NCI-H146 treated with DMSO at 0.1 percent for 48 hours (cell line): ENCODE measurements around the gene ERI2.

Experiments
- DNase-seq: peaks from one replicate; lab custom pipeline; 2025; ENCODE audit not compliant: unreplicated experiment; lab: John Stamatoyannopoulos, UW

Gene ERI2

GRCh38 chr16:20818929-20819585 lies 12.8 kb upstream of the ERI2 start:
- DNase-seq = no peak

DNA sequence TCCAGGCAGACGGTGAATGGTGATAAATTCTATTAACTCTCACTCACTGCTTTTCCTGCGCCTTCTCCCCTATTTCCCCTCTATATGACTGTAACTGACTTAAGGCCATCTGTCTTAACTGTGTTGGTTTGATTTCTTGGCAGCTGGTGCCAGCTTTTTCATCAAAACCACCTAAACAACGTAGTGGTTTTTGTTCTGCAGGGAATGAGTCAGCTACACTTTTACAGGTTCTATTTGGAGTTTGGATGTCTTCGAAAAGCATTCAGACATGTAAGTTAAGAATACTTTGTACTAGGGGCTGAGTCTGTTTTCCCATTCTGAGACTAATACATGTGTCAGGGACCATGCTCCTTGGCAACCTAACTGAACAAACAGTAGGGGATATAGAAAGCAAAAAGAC lies 8.5 kb upstream of the ERI2 start:
- DNase-seq = no peak

DNA sequence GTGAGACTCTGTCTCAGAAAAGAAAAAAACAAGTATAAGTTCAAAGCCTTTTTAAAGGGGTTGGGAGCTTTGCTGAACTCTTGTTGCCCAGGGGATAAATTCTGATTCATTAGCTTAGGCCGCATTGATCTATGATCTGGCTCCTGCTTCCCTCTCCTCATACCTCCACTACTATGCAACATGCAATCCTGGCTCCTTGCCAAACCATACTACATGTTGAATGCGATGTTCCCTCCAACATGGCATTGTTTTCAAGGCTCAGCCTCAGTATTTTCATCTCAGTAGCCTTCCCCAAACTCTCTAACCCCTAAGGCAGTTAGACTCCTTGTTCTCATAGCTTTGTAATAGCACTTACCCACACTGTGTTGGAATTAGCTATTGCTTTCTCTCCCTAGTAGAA lies 6.2 kb upstream of the ERI2 start:
- no peak for DNase-seq

GRCh38 chr16:20811889-20812439 lies 5.7 kb upstream of the ERI2 start:
- DNase-seq = no peak

DNA sequence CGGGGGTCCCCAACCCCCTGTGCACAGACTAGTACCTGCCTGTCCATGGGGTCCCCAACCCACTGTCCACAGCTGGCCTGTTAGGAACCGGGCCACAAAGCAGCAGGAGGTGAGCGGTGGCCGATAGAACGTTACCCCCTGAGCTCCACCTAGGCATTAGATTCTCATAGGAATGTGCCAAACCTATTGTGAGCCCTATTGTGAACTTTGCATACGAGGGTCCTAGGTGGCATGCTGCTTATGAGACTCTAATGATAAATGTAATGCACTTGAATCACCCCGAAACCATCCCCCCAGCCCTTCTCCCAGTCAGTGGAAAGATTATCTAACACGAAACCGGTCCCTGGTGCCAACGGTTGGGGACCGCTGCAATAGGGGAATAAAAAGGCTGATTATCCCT lies 1.6 kb upstream of the ERI2 start:
- DNase-seq = no peak

DNA sequence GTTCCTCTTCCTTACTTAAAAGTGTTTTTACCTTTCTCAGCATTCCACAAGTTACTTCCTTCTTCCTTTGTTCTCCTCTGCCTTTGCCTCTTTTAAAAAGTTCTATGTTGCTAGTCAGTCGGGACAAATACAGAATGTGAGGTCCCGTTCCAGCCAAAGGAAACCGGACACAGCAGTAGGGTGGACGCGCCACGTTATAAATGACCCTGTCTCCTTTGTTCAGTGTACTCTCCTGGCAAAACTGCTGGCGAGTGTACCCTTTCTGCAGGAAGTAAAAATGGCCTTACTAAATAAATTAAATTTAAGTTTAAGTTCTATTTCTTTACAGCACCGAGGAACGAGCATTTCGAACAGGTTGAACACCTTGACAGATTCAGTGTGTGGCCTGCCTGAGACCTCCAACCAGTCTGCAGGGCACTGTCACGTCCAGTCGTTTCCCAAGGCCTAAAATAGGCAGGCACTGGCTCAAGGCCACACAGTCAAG lies 546 bp downstream of the ERI2 start:
- peak; percentile 69 for DNase-seq

DNA sequence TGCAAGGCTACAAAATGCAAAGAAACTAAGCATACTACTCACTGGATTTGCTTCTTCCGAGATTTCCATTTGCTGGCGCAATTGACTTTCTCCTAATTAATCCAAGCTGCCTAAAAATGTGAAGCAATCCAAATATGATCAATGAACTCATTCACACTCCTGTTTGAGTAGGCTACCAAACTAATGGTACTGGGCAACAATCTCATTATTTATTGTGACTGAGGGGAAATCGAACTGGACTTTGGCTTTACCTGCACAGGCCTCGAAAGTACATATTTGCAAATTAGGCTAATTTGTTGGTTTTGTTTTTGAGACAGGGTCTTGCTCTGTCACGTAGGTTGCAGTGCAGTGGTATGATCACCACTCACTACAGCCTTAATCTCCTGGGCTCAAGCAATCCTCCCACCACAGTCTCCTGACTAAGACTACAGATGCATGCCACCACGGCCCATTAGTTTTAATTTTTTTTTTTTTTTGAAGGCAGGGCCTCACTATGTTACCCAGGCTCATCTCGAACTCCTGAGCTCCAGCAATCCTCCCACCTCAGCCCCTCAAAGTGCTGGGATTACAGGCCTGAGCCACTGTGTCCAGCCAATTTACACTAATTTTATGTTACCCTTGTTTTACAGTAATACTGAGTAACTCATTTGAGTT lies 2.6 kb downstream of the ERI2 start:
- DNase-seq = no peak

DNA sequence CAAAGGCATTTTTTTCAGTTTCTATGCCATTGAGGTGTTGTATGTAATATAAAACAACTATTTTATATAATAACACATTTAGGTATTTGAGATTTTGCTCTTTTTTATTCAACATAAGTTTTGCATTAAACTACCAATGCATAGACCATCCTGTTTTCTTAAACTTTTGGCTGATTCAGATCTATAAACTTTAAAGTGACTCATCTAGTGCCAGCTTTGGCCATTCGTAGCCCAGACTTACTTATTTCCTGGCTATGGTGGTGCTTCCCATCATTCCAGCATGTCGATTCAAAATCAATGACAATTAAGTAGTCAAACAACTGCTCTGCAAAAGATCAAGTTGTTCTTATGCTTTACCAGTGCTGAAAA lies 3.1 kb downstream of the ERI2 start:
- no peak for DNase-seq

DNA sequence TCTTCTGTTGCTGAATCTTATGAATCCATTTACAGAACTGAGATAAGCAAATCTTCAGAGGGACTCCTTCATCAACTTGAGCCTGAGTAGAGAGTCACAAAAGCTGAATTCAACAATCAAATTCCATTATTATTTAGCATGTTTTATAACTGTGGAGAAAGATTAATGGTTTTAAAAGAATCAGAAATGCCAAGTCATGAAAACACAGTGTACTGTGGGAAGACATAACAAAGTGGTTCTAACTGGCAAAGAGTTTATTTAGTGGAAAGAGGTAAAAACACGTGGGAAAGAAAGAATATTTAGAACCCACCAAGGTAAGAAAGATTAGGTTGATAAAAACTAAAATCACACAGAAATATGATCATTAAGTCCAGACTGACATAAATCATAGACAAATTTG lies 5.0 kb downstream of the ERI2 start:
- DNase-seq = no peak

GRCh38 chr16:20799599-20799998 lies 6.7 kb downstream of the ERI2 start:
- peak; percentile 23 for DNase-seq

DNA sequence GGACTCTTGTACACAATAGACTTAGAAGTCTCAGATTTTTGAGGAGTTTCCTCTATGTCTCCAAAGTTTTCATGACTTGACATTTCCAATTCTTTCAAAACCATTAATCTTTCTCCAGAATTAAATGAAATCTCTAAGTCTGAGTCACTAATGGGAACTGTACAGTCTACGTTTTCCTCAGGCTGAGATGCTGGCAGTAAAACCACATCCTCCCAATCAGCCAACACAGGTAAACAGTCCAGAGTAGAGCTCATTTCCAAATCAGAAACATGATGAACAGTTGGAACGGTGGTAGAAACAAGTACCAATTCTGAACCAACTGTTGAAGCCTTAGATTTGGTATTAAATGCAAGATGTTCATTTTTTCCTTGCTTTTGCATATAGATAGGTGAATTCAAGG lies 7.9 kb downstream of the ERI2 start:
- DNase-seq = no peak

DNA sequence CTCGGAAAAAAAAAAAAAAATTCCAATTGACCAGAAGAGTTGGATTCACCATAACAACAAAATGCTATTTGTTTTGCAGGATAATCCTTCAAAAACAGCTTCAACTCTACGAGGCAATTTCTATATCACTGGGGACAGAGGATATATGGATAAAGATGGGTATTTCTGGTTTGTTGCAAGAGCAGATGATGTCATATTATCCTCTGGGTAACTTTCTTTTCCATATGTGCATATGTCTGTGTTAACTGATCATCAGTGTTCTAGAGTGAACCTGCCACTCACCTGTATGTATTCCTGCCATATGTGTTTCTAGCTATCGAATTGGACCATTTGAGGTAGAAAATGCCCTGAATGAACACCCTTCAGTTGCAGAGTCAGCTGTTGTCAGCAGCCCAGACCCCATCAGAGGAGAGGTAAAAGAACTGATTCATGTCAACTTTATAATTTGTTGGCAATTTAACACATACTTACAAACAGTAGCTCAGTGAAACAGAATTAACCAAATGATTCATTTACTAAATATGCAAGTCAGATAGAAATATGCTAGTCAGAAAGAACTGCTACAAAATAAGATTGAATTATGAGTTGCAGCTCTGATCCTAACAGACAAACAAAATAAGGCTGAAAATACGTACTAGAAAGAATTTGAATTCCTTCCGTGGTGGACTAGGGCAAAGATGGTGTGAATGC lies 14.2 kb downstream of the ERI2 start:
- DNase-seq = no peak

GRCh38 chr16:20789130-20789529 lies 17.1 kb downstream of the ERI2 start:
- no peak for DNase-seq

- no peak for DNase-seq
Observed at GRCh38 chr16:20784204-20784603, 22.1 kb downstream of the ERI2 start.

DNA sequence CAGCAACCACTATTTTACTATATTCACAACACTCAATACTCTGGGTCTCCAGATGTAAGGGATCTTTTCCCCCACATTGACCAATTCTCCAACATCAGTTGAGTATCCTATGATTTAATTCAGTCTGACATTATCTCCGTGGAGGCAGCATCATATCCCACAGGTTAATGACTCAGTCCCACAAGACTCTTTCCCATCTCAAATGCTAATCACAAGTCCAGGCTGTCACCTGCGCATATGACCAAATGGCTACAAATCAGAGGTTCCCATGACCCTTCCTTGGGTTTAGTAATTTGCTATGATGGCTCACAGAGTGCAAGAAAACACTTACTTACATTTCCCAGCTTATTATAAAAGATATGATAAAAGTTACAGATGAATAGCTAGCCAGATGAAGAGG lies 23.8 kb downstream of the ERI2 start:
- no peak for DNase-seq

- DNase-seq = no peak
Observed at GRCh38 chr16:20781697-20782096, 24.6 kb downstream of the ERI2 start.

GRCh38 chr16:20774703-20775362 lies 31.4 kb downstream of the ERI2 start:
- peak; percentile 23 for DNase-seq

GRCh38 chr16:20773679-20774078 lies 32.6 kb downstream of the ERI2 start:
- no peak for DNase-seq

- DNase-seq = no peak
Observed at GRCh38 chr16:20768818-20769217, 37.5 kb downstream of the ERI2 start.

DNA sequence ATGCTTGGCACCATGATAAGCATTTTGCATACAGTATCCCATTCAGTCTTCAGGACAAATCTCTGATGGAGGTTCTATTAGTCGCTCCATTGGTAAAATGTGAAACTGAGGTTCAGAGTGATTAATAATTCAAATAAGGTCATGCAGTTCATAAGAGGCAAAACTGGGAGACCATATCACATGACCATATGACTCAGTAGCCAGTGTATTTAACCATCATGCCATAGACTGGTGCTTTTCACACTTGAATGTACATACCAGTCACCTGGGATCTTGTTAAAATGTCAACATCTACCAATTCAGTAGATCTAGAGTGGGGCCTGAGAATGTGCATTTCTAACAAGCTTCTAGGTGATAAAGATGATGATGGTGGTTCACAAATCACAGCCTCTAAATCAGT lies 38.2 kb downstream of the ERI2 start:
- DNase-seq = no peak

- no peak for DNase-seq
Observed at GRCh38 chr16:20767577-20767976, 38.7 kb downstream of the ERI2 start.

DNA sequence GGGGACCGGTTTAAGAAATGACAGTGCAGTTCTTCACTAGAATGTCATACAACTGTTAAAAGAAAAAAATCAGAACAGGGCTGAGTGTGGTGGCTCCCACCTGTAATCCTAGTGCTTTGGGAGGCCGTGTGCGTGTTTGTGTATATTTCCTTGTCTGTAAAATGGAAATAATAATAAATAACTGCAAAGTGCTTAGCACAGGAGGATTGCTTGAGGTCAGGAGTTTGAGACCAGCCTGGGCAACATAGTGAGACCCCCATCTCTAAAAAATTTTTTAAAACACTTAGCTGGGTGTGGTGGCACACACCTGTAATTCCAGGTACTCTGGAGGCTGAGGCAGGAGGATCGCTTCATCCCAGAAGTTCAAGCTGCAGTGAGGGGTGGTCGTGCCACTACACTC lies 40.0 kb downstream of the ERI2 start:
- DNase-seq = no peak
